Vagina (tissue), 2 donors: ENCODE measurements around the gene IL1RAPL1. TPM values are rescaled to one million over a fixed set of nuclear protein-coding genes. Genes with fewer than 3 reads are reported as not detected.

Experiments
- DNase-seq, 2 donors: peaks; one replicate each; pipeline ENCODE4 v3.0.0-alpha.2; 2017; ENCODE audit errors: extremely low spot score in 2 of 2
- H3K27ac ChIP-seq: fragments of 200-600 bp; sonication (generic); one replicate; pipeline ENCODE4 v1.5.1; 2019
- H3K27me3 ChIP-seq: fragments of 200-600 bp; sonication (generic); one replicate; pipeline ENCODE4 v1.5.1; 2019
- H3K36me3 ChIP-seq, 2 donors: fragments of 200-600 bp; sonication (generic); one replicate each; pipeline ENCODE4 v1.5.1; 2017 to 2019
- H3K4me1 ChIP-seq: fragments of 200-600 bp; sonication (generic); one replicate; pipeline ENCODE4 v1.5.1; 2019
- H3K4me3 ChIP-seq, 2 donors: fragments of 200-600 bp; sonication (generic); 1 replicate in 1 of 2; 2 replicates in 1 of 2; pipeline ENCODE4 v1.5.1; 2016 to 2019
- H3K9me3 ChIP-seq: fragments of 200-600 bp; sonication (generic); one replicate; pipeline ENCODE4 v1.5.1; 2019
- CTCF ChIP-seq, 3 experiments: fragments of 450-650 bp in 2 of 3; fragments of 200-600 bp in 1 of 3; sonication (generic) in 1 of 3; IDR thresholded peaks; one replicate each; pipeline ENCODE4 v1.5.1; 2017 to 2019; ENCODE audit warnings: antibody characterized with exemption in 3 of 3, mild to moderate bottlenecking in 2 of 3, moderate library complexity in 2 of 3
- POLR2A ChIP-seq, 2 donors: fragments of 450-650 bp; IDR thresholded peaks; one replicate each; pipeline ENCODE4 v1.6.1; 2017; ENCODE audit warnings: antibody characterized with exemption in 2 of 2, mild to moderate bottlenecking in 2 of 2, moderate library complexity in 2 of 2
- POLR2AphosphoS5 ChIP-seq, 2 donors: sonication (generic); formaldehyde crosslinking; IDR thresholded peaks; one replicate each; pipeline ENCODE4 v1.9.0; 2017; ENCODE audit warnings: antibody characterized with exemption in 2 of 2, mild to moderate bottlenecking in 2 of 2, low read depth in 1 of 2; ENCODE audit not compliant: insufficient read depth in 1 of 2
- intact Hi-C: fragments of 100-400 bp; cut with DNase I; formaldehyde crosslinking; loops from one replicate; pipeline ENCODE4 v1.15.1; 2023
- total RNA-seq: library from RNA; depleted of rRNA; stranded (reverse); fragments of >200 nt; gene quantifications from one replicate; pipeline ENCODE4 v1.2.3, GENCODE V29; 2016

The IL1RAPL1 gene
- total RNA-seq, 1 donor from 2014 or later, result not detected

- Histone ChIP-seq H3K27me3 (no peaks in the 10 kb centered on the region), H3K36me3 (no peaks in the 10 kb centered on the region), H3K27ac (no peak overlapping the region), H3K4me3 (no peak overlapping the region), H3K4me1 (no peaks in the 10 kb centered on the region), H3K9me3 (no peaks in the 10 kb centered on the region)
- intact Hi-C loops, result no loop called here
- TF ChIP-seq CTCF (IDR thresholded peaks at IDR 0.05) (no peak), POLR2A (IDR thresholded peaks at IDR 0.05) (no peak), POLR2AphosphoS5 (IDR thresholded peaks at IDR 0.05; ENCODE audit: insufficient read depth in 1 of 2, low read depth in 1 of 2) (no peak)
- no peak for DNase-seq
Observed at GRCh38 chrX:29775890-29776289, 1188.6 kb downstream of the IL1RAPL1 start.

GRCh38 chrX:29787656-29788055, 1200.4 kb downstream of the IL1RAPL1 start:
- no peak for TF ChIP-seq POLR2AphosphoS5 (IDR thresholded peaks at IDR 0.05; ENCODE audit: insufficient read depth in 1 of 2, low read depth in 1 of 2)
- no peak for TF ChIP-seq CTCF (IDR thresholded peaks at IDR 0.05)
- no peak for TF ChIP-seq POLR2A (IDR thresholded peaks at IDR 0.05)
- Histone ChIP-seq H3K27ac (no peak overlapping the region), H3K4me1 (no peaks in the 10 kb centered on the region), H3K4me3 (no peak overlapping the region), H3K36me3 (no peaks in the 10 kb centered on the region), H3K27me3 (no peaks in the 10 kb centered on the region), H3K9me3 (no peaks in the 10 kb centered on the region)
- no peak for DNase-seq
- intact Hi-C loops, result loop anchor here (5.0 kb wide), 1 partner anchor 1200 kb away; no protein-coding TSS in a partner anchor

- Histone ChIP-seq H3K36me3 (no peaks in the 10 kb centered on the region), H3K27ac (no peak overlapping the region), H3K27me3 (no peaks in the 10 kb centered on the region), H3K9me3 (no peaks in the 10 kb centered on the region), H3K4me1 (no peaks in the 10 kb centered on the region), H3K4me3 (no peak overlapping the region)
- DNase-seq, result no peak
- intact Hi-C loops, result loop anchor here (5.0 kb wide), 1 partner anchor 1198 kb away; no protein-coding TSS in a partner anchor
- TF ChIP-seq CTCF (IDR thresholded peaks at IDR 0.05) (no peak), POLR2A (IDR thresholded peaks at IDR 0.05) (no peak), POLR2AphosphoS5 (IDR thresholded peaks at IDR 0.05; ENCODE audit: insufficient read depth in 1 of 2, low read depth in 1 of 2) (no peak)
Observed at GRCh38 chrX:29788991-29789699, 1201.9 kb downstream of the IL1RAPL1 start.

GRCh38 chrX:29792335-29792734, 1205.1 kb downstream of the IL1RAPL1 start:
- no peak overlapping the region for H3K4me3 ChIP-seq
- H3K36me3 ChIP-seq, result no peaks in the 10 kb centered on the region
- H3K27ac ChIP-seq, result no peak overlapping the region
- DNase-seq, result no peak
- H3K4me1 ChIP-seq, result no peaks in the 10 kb centered on the region
- H3K9me3 ChIP-seq, result no peaks in the 10 kb centered on the region
- TF ChIP-seq POLR2A (IDR thresholded peaks at IDR 0.05) (no peak), POLR2AphosphoS5 (IDR thresholded peaks at IDR 0.05; ENCODE audit: insufficient read depth in 1 of 2, low read depth in 1 of 2) (no peak), CTCF (IDR thresholded peaks at IDR 0.05) (no peak)
- intact Hi-C loops, result no loop called here
- no peaks in the 10 kb centered on the region for H3K27me3 ChIP-seq

GRCh38 chrX:29797156-29797555, 1209.9 kb downstream of the IL1RAPL1 start:
- Histone ChIP-seq H3K36me3 (no peaks in the 10 kb centered on the region), H3K27me3 (no peaks in the 10 kb centered on the region), H3K27ac (no peak overlapping the region), H3K9me3 (no peaks in the 10 kb centered on the region), H3K4me1 (no peaks in the 10 kb centered on the region), H3K4me3 (no peak overlapping the region)
- no peak for DNase-seq
- TF ChIP-seq CTCF (IDR thresholded peaks at IDR 0.05), result no peak
- no peak for TF ChIP-seq POLR2AphosphoS5 (IDR thresholded peaks at IDR 0.05; ENCODE audit: insufficient read depth in 1 of 2, low read depth in 1 of 2)
- TF ChIP-seq POLR2A (IDR thresholded peaks at IDR 0.05), result no peak
- intact Hi-C loops, result no loop called here
